ENCODE results near the gene HLA-DMB.

- TF ChIP-seq POLR2AphosphoS5 (IDR thresholded peaks at IDR 0.05; ENCODE audit: low read depth, low read length) = no peak
- TF ChIP-seq TAF1 (IDR thresholded peaks at IDR 0.05; ENCODE audit: borderline replicate concordance, low read depth, low read length) = no peak
Observed at GRCh38 chr6:32887616-32888015, 53.2 kb downstream of the HLA-DMB start.

Data from GM12892 (cell line).